ENCODE data around the gene C5. TPM values are rescaled to one million over a fixed set of nuclear protein-coding genes. Genes with fewer than 3 reads are reported as not detected.

C5 gene
- total and polyA plus RNA-seq, 5 donors from 2014 or later: 0.31 to 1.5 (median 1.1) TPM; not detected in 1

DNA sequence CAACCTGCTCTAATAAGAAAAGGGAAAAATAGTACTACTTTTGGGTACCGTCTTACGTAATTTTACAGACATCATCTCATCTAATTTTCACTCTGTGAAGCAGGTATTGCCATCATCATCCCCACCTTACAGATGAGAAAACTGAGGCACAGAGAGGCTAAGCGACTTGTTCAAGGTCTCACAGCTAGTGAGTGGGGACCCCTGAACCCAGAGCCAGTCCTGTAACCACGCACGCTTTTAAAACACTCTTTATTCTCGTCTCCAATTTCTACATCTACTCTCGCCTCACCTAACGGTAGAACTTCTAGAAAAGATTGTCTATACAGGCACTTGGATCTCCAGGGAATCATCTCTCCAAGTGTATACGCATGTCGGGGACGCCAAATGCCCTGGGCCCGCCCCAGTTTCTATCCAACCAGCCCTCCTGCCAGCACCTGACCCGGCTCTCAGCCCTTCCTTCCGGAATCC is 122.0 kb downstream of the C5 start:
- DNase-seq: no peak

DNA sequence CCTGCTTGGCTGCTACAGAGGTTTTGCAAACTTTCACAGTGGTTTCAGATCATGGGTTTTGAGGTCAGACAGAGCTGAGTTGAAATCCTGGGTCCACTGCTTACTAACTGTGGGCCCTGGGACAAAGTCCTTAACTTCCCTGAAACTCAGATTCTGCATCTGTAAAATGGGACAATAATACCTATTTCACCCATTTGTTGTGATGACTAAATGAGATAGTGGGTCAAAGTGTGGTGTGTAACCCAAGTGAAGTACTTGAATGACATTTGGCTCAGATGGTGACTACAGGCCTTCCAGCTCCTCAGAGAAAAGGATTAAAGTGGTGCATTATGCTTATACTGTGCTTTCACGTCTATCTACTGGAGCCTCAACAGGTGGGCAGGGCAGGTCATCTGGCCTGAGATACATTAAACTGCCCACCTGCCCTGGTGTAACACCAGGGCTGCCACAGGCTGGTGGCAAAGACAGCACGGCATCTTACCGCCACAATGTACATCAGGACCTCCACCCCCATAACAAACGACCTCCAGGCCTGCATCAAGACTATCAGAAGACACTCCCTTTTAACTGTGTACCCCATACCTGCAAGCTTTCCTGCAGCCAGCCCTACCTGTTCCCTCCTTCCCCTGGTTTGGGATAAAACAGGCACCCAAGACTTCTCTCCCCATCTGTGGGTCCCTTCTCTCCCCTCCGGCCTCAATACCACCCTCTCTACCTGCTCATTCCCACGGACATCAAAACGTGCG is 122.6 kb downstream of the C5 start:
- Histone ChIP-seq H3K4me1 (ENCODE audit: control insufficient read depth, insufficient read depth, low read length, poor library complexity, severe bottlenecking) (peaks cover 96% of the 10 kb centered on the region), H3K27ac (ENCODE audit: insufficient read depth, low read length, poor library complexity, severe bottlenecking) (peak overlapping the region; percentile 99), H3K4me3 (ENCODE audit: low read depth, low read length) (peak overlapping the region; percentile 96), H3K27me3 (ENCODE audit: control insufficient read depth, insufficient read depth, low read length) (no peaks in the 10 kb centered on the region), H3K9me3 (ENCODE audit: control insufficient read depth in 2 of 2, low read length in 2 of 2) (no peaks in the 10 kb centered on the region), H3K36me3 (ENCODE audit: control insufficient read depth, insufficient read depth, low read length) (peaks cover 16% of the 10 kb centered on the region)
- Mint-ChIP-seq H3K36me3 (peaks cover 31% of the 10 kb centered on the region), H3K27me3 (no peaks in the 10 kb centered on the region), H3K27ac (peak overlapping the region; percentile 95 to 100 (median 97)), H3K4me1 (peaks cover 12 to 81% (median 50%) of the 10 kb centered on the region in 4 donors), H3K9me3 (no peaks in the 10 kb centered on the region), H3K4me3 (peak overlapping the region; percentile 95 to 99 (median 95))
- ATAC-seq (ENCODE audit: low read depth in 2 of 2) (no peak), DNase-seq (peak in 1 of 3 donors; percentile 68)

More for the DNA sequence above, 122.0 kb downstream of the C5 start:
- peaks cover 96% of the 10 kb centered on the region for H3K4me1 ChIP-seq (ENCODE audit: control insufficient read depth, insufficient read depth, low read length, poor library complexity, severe bottlenecking)
- no peak for ATAC-seq (ENCODE audit: low read depth in 2 of 2)
- peaks cover 10% of the 10 kb centered on the region for H3K36me3 ChIP-seq (ENCODE audit: control insufficient read depth, insufficient read depth, low read length)
- no peaks in the 10 kb centered on the region for H3K27me3 ChIP-seq (ENCODE audit: control insufficient read depth, insufficient read depth, low read length)
- peak overlapping the region; percentile 99 for H3K27ac ChIP-seq (ENCODE audit: insufficient read depth, low read length, poor library complexity, severe bottlenecking)
- H3K4me3 ChIP-seq (ENCODE audit: low read depth, low read length): peak overlapping the region; percentile 96
- Mint-ChIP-seq H3K9me3 (no peaks in the 10 kb centered on the region), H3K27me3 (no peaks in the 10 kb centered on the region), H3K27ac (peak overlapping the region; percentile 95 to 100 (median 97)), H3K36me3 (peaks cover 26% of the 10 kb centered on the region), H3K4me1 (peaks cover 8 to 81% (median 49%) of the 10 kb centered on the region in 4 donors), H3K4me3 (peak overlapping the region; percentile 95 to 99 (median 95))
- H3K9me3 ChIP-seq (ENCODE audit: control insufficient read depth in 2 of 2, low read length in 2 of 2): no peaks in the 10 kb centered on the region

DNA sequence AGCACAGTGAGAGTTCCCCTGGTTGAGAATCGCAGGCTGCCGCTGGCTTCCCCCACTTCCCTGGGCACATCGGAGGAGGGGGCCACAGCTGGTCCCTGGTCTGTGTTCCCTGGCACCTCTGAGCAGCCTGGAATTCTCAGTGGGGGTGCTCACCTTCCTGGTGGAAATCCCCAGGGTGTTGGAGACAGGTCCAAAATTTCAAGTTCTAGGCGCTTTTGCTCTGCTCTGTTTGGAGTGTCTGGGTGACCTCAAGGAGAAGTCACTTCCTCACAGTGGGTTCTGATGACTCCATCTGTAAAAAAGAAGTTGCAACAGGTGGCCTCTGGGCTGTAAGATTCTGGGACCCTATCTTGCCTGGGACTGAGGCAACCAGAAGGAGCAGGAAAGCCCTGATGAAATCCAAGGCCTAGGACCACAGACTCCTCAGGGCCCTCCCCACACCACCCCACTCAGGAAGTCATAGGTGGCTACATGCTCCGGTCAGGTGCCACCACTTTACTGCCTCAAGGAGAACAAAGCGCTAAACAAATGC is 123.6 kb downstream of the C5 start, which contains the start of gene TRAF1:
TRAF1 (minus strand) TSS at position 400 of the 532 bp plus-strand sequence. CDS start 721 bp downstream, outside the sequence.
- Histone ChIP-seq H3K9me3 (ENCODE audit: control insufficient read depth in 2 of 2, low read length in 2 of 2) (no peaks in the 10 kb centered on the region), H3K4me3 (ENCODE audit: low read depth, low read length) (peak within 1 kb of the TSS; percentile 96), H3K27ac (ENCODE audit: insufficient read depth, low read length, poor library complexity, severe bottlenecking) (peak within 1 kb of the TSS; percentile 99), H3K4me1 (ENCODE audit: control insufficient read depth, insufficient read depth, low read length, poor library complexity, severe bottlenecking) (peaks cover 96% of the 10 kb centered on the region), H3K36me3 (ENCODE audit: control insufficient read depth, insufficient read depth, low read length) (peaks cover 23% of the 10 kb centered on the region), H3K27me3 (ENCODE audit: control insufficient read depth, insufficient read depth, low read length) (no peaks in the 10 kb centered on the region)
- peak in 2 of 3 donors; percentile 51 to 73 for DNase-seq
- Mint-ChIP-seq H3K4me1 (peaks cover 15 to 81% (median 50%) of the 10 kb centered on the region in 4 donors), H3K36me3 (peaks cover 41% of the 10 kb centered on the region), H3K9me3 (no peaks in the 10 kb centered on the region), H3K27ac (peak within 1 kb of the TSS; percentile 95 to 100 (median 97)), H3K27me3 (no peaks in the 10 kb centered on the region), H3K4me3 (peak within 1 kb of the TSS; percentile 95 to 99 (median 95))
- peak; percentile 26 to 35 for ATAC-seq (ENCODE audit: low read depth in 2 of 2)

GRCh38 chr9:120925535-120926396 is 124.3 kb downstream of the C5 start:
- peak overlapping the region; percentile 95 to 100 (median 97) for H3K27ac Mint-ChIP-seq
- ATAC-seq (ENCODE audit: low read depth in 2 of 2): peak; percentile 40 to 41
- peak overlapping the region; percentile 99 for H3K27ac ChIP-seq (ENCODE audit: insufficient read depth, low read length, poor library complexity, severe bottlenecking)

GRCh38 chr9:120924698-120925534 is 125.2 kb downstream of the C5 start:
- peak in 1 of 3 donors; percentile 63 for DNase-seq
- ATAC-seq (ENCODE audit: low read depth in 2 of 2): no peak
- Histone ChIP-seq H3K27me3 (ENCODE audit: control insufficient read depth, insufficient read depth, low read length) (no peaks in the 10 kb centered on the region), H3K36me3 (ENCODE audit: control insufficient read depth, insufficient read depth, low read length) (peaks cover 36% of the 10 kb centered on the region), H3K4me3 (ENCODE audit: low read depth, low read length) (peak overlapping the region; percentile 96), H3K27ac (ENCODE audit: insufficient read depth, low read length, poor library complexity, severe bottlenecking) (peak overlapping the region; percentile 99), H3K9me3 (ENCODE audit: control insufficient read depth in 2 of 2, low read length in 2 of 2) (no peaks in the 10 kb centered on the region), H3K4me1 (ENCODE audit: control insufficient read depth, insufficient read depth, low read length, poor library complexity, severe bottlenecking) (peaks cover 96% of the 10 kb centered on the region)
- H3K4me3 Mint-ChIP-seq: peak overlapping the region; percentile 95 to 99 (median 95)
- H3K27ac Mint-ChIP-seq: peak overlapping the region; percentile 95 to 100 (median 97)
- peaks cover 54% of the 10 kb centered on the region for H3K36me3 Mint-ChIP-seq
- no peaks in the 10 kb centered on the region for H3K27me3 Mint-ChIP-seq
- peaks cover 20 to 82% (median 50%) of the 10 kb centered on the region in 4 donors for H3K4me1 Mint-ChIP-seq
- H3K9me3 Mint-ChIP-seq: no peaks in the 10 kb centered on the region

More at GRCh38 chr9:120925535-120926396, 124.3 kb downstream of the C5 start:
- Mint-ChIP-seq H3K4me1 (peaks cover 18 to 81% (median 49%) of the 10 kb centered on the region in 4 donors), H3K27me3 (no peaks in the 10 kb centered on the region), H3K9me3 (no peaks in the 10 kb centered on the region), H3K36me3 (peaks cover 46% of the 10 kb centered on the region), H3K4me3 (peak overlapping the region; percentile 95 to 99 (median 95))
- DNase-seq: peak; percentile 48 to 72 (median 63)
- no peaks in the 10 kb centered on the region for H3K27me3 ChIP-seq (ENCODE audit: control insufficient read depth, insufficient read depth, low read length)
- H3K36me3 ChIP-seq (ENCODE audit: control insufficient read depth, insufficient read depth, low read length): peaks cover 29% of the 10 kb centered on the region
- peaks cover 96% of the 10 kb centered on the region for H3K4me1 ChIP-seq (ENCODE audit: control insufficient read depth, insufficient read depth, low read length, poor library complexity, severe bottlenecking)
- no peaks in the 10 kb centered on the region for H3K9me3 ChIP-seq (ENCODE audit: control insufficient read depth in 2 of 2, low read length in 2 of 2)
- peak overlapping the region; percentile 96 for H3K4me3 ChIP-seq (ENCODE audit: low read depth, low read length)

DNA sequence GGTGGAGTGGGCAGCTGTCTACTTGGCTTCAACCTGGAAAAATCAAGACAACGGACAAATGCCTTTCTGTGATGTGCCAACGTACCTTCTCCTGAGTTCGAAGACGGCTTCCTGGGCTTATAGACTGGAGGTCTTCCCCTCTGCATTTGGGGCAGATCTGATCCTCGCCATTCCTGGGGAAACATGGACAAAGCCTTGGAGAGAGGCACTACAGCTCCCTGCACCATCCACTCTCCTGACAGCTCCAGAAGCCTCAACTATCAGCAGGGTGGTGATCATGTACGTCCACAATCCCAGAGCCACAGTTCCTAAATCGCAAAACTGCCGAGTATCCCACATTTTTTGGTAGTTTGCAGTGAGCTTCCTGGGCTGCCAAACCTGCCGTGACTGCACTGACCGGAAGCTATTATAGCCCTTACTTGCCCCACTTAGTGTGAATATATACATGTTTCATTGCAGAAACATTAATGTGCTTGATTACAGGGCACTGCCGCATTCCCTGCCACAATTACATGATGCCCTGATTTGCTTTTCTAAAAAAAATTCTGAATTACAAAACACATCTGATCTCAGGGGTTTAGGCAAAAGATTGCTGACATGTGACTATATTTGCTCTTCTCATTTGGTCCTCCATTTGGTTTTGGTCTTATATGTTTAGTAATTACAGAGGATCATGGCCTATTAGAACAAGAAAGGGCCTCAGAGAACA is 126.3 kb downstream of the C5 start:
- peaks cover 45% of the 10 kb centered on the region for H3K36me3 ChIP-seq (ENCODE audit: control insufficient read depth, insufficient read depth, low read length)
- DNase-seq (no peak), ATAC-seq (ENCODE audit: low read depth in 2 of 2) (no peak)
- Mint-ChIP-seq H3K27me3 (no peaks in the 10 kb centered on the region), H3K4me1 (peaks cover 25 to 86% (median 54%) of the 10 kb centered on the region in 4 donors), H3K27ac (peak overlapping the region; percentile 95 to 100 (median 97)), H3K4me3 (peak overlapping the region; percentile 95 to 99 (median 95)), H3K9me3 (no peaks in the 10 kb centered on the region), H3K36me3 (peaks cover 63% of the 10 kb centered on the region)
- peak overlapping the region; percentile 96 for H3K4me3 ChIP-seq (ENCODE audit: low read depth, low read length)
- H3K9me3 ChIP-seq (ENCODE audit: control insufficient read depth in 2 of 2, low read length in 2 of 2): no peaks in the 10 kb centered on the region
- H3K27ac ChIP-seq (ENCODE audit: insufficient read depth, low read length, poor library complexity, severe bottlenecking): peak overlapping the region; percentile 99
- no peaks in the 10 kb centered on the region for H3K27me3 ChIP-seq (ENCODE audit: control insufficient read depth, insufficient read depth, low read length)
- peaks cover 96% of the 10 kb centered on the region for H3K4me1 ChIP-seq (ENCODE audit: control insufficient read depth, insufficient read depth, low read length, poor library complexity, severe bottlenecking)
